NOMO-1 (cell line): ENCODE data around the gene LRRC72.
A peak's percentile ranks its signal among the peaks of the same experiment; 100 is the strongest.
"Not testable (repeated sequence)": the region's sequence is repeated elsewhere in the genome, so short reads cannot be mapped to it uniquely, and the experiment has no call there.

Source experiments
- DNase-seq, 2 experiments: peaks; one replicate each; lab custom pipeline; 2025; ENCODE audit not compliant: unreplicated experiment in 2 of 2; lab: John Stamatoyannopoulos, UW

The LRRC72 gene

DNA sequence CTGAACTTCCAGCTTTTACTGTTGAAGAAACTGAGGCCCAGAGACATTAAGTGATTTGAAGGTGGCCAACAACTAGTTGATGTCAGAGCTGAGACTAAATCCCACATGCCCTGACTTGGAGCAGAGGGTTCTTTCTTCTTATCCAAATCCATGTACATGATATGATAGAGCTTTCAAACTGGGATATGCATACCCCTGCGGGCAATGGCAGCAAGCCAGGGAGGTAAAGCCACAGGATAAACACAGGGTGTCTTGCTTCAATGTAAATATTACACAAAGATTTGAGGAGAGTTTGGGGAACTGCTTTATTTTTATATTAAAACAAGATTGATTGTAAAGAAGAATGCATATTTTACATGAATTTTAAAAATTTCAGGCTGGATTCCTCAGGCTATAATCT is 2.3 kb upstream of the LRRC72 start:
- DNase-seq: no peak

DNA sequence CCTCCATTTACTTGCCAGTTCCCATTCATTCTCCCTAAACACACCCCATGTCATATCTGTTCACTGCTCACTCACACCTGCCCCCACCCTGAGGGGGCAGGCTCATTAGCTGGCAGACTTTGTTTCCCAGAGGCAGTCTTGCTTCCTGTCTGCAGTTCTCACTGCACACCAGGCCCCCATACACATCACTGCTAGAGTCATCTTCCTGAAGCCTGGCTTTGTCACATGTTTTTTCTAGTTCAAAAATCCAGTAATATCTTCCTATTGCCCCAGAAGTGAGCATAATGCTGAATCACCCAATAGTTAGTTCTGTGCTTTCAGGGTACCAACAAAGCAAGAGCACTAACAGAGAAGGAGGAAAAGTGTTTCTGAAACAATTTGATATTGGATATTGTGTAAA is 1.9 kb downstream of the LRRC72 start:
- no peak for DNase-seq

DNA sequence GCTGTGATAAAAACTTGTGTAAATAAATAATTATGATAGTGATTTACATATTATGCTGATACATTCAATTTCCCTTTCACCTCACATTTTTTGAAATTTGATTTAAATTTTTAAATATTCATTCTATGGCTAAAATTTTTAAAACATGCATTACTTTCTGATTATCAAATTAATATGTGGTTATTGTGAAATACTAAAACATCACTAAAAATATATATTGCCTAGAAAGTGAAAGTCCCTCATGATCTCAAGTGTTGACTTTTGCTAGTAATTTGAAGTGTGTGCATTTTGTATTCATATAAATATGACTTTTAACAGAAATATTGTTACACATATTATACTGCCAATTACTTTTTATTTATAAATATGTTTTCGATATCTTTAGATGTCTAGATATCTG is 3.1 kb downstream of the LRRC72 start:
- no peak for DNase-seq

DNA sequence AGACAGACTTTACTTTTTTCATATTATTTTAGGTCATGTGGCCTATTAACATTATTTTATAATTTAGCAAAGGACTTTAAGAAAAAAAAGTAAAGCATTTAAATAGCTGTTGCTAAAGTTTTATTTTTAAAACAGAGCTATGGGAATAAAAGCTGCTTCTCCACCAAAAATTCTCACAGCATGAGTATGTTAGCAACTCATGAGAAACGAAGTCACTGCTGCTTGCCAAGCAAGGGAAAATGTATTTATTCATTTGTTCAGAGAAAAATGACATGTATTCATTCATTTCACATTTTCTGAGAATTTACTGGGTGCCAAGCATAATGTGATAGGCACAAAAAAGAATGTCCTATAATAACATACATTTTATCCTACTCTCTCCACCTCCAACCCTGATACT is 5.1 kb downstream of the LRRC72 start:
- no peak for DNase-seq

DNA sequence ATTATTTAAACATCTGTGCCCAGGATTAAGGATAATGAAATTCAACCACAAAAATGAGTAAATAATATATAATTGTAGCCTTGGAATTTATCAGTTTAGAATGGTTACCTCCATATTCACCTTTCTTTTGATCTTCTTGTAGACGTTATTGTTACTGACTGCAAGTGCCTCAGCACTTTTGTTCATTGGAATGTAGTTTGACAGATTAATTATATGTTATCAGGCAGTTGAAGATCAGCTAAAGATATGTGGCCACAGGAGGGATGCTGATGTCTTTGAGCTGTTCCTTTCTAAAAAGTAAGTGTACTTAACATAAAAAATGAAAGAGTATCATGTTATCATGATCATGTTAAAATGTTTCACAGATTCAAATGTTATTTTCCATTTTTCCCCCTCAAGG is 5.6 kb downstream of the LRRC72 start:
- no peak for DNase-seq

DNA sequence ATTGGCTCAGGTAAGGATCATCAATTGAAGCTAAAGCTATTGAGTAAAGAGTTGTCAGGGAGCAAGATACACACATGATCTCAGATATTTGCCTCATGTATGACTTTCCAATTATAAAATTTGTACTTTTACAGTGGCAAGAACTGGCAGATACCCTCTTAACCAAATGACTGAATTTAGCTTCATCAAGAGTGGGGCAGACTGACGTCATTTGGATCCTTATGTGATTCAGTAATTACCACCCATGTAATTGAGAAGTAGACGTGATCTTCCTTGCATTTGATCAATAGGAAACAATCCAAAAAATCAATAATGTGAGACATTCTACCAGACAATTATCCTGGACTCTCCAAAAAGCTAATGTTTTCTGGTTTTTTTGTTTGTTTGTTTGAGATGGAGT is 8.9 kb downstream of the LRRC72 start:
- no peak for DNase-seq

DNA sequence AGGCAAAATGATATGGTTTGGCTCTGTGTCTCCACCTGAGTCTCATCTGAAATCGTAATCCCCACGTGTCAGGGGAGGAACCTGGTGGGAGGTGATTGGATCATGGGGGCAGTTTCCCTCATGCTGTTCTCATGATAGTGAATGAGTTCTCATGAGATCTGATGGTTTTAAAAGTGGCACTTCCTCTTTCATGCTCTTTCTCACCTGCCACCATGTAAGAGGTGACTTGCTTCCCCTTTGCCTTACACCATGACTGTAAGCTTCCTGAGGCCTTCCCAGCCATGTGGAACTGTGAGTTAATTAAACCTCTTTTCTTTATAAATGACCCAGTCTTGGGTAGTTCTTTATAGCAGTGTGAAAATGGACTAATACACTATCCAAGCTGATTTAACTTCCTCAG is 13.9 kb downstream of the LRRC72 start:
- DNase-seq: not testable (repeated sequence)

DNA sequence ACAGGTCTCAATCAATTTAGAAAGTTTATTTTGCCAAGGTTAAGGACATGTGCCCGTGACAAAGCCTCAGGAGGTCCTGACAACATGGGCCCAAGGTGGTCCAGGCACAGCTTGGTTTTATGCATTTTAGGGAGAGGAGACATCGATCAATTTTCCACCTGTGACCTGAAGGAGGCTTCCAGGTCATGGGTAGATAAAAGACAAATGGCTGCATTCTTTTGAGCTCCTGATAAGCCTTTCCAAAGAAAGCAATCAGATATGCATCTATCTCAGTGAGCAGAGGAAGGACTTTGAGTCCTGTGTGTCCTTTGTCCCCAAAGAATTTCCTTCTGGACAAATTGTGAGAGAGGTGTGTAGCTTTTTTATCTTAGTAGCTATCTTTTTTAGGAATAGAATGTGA is 15.8 kb downstream of the LRRC72 start:
- no peak for DNase-seq

DNA sequence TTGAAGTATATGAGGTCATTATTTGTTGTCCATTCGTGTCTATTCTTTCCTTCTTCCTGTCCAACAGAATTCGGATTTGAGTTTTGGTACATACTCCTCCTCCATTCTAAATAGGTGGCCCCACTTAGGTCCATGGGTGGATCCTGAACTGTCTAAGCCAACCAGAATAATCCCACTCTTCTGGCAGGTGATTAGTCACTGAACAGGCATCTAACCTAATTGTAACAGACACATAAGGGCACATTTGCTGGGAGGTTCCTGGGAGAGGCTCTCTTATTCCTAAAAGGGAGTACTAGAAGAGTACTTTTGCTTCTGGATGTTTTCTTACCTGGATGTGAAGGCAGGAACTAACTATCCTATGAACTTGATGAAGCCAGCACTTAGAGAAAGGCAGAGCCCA is 16.8 kb downstream of the LRRC72 start:
- no peak for DNase-seq

DNA sequence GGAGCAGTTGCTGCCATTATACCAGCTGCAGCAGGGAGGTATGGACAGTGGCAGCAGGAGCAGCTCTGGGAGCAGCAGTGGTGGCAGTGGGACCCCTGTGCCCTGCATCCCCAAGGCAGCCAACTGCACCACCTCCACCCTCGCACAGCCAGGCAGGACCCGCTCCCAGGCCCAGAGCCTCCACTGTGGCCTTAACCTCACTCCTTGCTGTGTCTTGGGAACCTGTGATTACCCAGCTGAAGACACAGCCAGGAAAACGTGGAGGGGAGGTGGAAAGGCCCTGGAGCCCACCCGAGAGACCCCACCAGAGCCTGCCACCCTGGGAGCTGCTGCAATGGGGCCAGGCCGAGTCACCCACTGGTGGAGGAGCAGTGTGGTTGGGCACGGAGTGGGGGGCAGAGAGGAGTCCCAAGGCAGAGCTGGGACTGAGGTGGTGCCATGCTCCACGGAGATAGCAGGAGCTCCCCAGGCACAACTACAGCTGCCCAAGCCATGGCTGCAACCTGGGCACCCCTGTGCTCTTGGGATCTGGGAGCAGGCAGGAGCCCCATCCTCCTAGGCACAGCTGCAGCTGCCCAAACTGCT is 20.4 kb downstream of the LRRC72 start:
- DNase-seq: no peak

DNA sequence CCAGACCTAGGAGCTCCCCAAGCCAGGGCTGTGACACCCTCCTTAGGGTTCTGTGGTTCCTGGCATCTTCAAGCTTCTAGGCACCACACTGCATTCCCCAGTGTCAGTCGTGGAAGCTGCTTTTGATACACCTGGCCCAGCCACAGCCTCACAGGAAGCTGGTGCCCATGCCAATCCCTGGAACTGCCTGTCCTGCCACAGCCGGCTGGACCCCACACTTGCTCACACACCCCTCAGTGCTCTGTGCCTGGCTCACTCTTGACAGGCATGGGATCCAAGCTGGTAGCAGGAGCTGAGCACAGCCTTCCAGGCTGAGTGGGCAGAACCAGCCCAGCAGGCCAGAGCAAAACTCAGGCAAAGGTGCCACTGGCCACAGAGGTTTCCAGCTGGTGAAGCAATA is 21.8 kb downstream of the LRRC72 start:
- DNase-seq: no peak

DNA sequence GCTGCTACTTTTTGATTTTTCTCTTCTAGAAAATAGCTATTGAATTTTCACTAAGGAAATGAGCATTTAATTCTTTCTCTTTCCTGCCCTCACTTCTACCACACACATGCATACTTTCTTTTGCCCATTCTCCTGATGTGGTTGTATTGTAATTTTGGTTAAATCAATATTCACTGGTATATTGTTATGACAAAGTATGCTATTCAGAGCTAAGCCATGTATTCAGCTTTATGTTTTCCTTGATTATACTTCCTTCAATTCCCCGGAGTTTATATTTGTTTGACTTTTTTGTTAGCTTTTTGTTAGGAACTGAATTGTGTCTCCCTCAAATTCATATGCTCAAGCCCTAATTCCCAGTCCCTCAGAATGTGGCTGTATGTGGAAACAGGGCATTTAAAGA is 24.0 kb downstream of the LRRC72 start:
- DNase-seq: no peak

DNA sequence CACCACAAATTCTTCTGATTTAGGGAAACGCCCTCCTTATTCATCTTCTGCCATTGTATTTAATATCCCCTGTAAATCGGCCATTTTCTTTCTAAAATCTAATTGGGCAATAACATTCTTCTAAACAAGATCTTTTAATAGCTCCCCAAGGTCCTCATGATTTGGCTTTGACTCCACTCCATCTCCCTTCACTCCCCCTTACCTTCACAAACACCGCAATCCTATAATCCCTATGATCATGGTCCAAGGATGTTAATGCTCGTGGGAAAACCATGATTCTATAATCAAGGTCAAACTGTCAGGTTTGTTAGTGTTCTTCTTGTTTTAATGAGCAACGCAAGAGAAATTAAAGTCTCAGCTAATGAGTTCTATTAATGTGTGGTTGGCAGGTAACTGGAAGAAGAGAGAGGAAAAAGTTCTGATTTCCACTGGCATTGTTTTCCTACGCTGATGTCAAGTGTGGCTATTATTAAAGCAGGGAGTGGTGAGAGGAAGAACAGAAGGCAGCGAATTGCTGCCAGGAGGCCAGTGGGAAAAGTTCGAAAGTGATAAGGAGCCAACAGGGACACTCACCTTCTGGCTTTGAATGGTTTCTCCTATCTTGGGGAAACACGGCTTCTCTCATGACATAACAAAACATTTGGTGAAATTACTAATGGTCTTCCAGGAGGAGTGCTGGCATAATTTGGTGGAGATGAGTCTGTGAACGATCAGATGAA is 28.1 kb downstream of the LRRC72 start:
- DNase-seq: no peak

DNA sequence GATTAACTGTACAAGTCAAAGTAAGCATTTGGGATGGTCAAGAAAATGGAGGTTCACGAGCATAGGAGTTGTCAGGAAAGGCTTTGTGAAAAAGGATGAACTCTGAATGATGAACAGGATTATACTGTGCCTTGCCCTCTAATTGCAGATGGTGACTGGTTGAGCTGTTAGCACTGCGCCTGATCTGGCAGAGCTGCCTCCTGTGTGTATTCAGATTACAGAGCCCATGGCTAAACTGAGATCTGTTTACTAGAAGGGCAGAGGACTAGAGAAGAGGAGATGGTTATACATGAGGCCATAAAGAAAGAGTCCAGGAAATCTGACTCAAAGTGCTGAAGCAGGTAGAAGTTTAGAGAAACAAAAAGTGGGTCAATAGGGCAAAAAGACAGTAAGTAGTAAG is 29.7 kb downstream of the LRRC72 start:
- DNase-seq: no peak

DNA sequence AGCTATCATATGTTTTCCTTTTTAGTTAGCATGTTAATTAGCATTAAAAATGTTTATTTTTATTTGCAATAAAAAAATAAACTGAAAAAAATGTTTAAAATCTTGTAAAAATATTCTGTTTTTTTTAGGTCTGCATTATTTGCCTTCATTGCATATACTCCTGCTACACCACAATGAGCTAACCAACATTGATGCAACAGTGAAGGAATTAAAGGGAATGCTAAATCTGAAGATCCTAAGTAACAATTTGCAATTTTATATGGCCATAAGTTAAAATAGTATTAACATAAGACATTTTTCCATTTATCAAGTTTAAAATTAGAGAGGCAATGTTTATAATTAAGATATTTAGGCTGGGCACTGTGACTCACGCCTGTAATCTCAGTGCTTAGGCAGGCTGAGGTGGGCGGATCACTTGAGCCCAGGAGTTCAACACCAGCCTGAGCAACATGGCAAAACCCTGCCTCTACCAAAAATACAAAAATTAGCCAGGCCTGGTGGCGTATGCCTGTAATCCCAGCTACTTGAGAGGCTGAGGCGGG is 32.2 kb downstream of the LRRC72 start:
- no peak for DNase-seq

DNA sequence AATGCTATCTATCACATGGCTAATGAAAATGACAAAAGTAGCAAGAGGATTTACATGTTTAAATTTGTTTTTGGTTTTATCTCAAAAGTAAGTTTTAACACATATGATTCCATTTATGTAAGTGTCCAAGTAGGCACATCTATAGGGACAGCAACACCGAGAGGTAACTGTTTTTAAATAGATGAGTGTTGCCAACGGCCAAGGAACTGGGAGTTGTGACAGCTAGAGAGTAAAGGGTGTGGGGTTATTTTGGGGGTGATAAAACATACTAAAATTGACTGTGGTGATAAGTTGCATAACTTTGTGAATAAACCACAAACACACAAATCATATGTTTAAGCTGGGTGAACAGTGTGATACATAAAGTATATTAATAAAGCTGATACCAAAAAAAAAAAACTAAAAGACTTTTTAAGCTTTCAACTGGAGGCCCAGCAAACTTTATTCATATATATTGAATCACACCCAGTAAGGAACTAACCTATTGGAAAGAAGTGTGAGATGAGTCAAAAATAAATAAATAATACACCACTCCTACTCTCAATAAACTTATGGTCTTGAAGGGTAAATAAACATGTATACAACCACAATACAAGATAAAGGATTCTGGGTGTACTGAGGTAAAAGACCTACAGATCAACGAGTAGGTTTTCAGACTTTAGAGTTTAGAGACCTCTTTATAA is 33.0 kb downstream of the LRRC72 start:
- DNase-seq: peak; percentile 9 to 54

DNA sequence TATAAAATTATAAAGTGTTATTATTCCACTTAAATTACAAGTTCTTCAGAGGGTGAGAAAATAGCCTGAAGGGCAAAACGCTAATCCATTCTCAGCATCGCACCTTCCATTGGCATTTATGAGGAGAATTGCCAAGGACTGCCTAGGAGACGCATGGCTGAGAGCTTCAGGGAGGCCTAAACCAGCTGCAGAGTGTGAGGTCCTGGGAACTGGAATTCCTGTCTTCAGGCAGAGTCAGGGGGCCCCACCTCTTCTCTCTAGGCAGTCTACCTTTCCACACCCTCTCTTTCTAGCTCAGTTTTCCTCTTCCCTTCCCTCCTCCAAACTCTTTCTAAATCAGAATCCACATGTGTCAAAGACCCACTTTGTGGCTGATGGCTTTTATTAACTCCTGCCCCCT is 35.3 kb downstream of the LRRC72 start:
- no peak for DNase-seq

DNA sequence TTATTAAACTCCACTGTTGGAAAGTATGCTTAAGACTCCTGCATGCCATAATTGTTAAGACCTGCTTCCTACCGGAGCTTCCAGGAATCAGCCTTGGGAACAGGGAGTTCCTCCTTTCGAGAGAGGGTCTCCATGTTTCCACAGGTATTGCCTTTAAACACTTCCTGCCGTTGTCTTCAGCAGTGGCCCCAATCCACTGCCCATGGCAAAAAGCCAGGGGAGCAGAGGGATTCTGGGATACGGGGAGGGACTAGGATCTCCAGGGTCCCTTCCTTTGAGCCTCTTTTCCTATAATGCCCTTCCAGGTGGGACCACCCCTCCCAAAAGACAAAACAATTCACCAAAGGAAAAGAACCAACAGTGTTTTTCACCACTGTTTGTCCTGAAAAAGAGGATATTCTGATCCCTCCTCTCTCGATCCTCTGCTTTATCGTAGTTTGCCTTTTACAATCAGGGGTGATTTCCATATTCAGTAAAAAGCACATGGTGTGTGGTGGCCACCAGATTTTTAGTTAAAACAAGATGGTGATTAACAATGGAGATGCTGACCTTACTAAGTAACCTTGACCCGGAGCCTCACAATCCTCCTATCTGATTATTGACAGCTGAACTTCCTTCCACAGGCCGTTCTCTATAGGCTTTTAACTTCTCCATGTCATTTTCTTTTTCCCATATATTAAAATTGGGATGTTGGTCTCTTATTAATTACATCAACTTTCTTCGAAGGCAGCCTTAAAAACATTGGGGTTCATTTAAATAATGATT is 36.0 kb downstream of the LRRC72 start:
- DNase-seq: no peak

DNA sequence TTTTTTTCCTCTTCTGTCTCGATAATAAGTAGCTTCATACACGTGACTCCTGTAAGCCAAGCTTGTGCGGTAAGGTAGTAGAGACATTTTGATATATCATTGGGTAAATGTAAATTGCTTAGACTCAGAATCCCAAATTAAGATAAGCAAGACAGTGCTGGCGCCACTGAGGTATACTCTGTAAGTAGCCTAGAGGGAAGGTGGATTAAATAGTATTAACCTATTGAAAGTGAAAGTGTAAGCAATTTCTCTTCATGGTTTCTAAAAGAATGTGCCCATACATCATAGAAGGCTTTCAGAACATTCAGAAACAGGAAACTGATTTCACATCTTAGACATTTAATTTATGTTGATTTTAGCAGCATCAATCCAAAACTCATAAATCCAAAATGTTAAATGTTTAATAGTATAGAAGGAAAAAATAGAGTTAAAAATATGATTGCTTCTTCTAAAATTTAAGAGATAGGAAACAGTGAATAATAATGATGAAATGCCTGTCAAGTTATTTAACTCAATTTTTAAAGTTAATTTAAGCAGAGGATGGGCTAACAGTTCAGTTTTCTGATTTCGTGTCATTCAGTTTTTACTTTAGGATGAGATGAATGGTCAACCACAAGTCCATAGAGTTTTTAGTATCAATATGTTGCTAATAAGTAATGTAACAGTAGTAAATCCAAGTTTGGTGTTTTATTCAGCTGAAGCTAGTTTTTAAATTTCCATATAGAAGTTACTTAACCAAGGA is 36.8 kb downstream of the LRRC72 start:
- DNase-seq: peak; percentile 16 to 70

DNA sequence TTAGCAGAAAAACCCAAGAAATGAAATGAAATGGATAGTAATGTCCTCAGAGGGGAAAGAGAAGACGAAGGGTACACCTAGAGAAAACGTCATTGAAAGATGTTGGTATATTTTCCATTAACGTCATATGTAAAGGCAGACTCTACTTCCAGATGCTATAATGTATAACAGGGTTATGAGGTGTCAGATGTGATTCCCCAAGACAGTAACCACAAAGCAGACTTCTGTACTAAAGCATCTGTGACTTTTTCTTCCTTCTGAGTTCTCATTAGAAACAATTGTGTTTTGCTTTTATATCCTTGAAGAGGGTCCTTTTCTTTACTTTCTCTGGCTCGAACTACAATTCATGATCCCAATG is 37.4 kb downstream of the LRRC72 start:
- DNase-seq: no peak
